Psoas muscle (tissue), 8 donors: Measurements from ENCODE around the gene MLLT3. TPM values are rescaled to one million over a fixed set of nuclear protein-coding genes. Genes with fewer than 3 reads are reported as not detected.
A peak's percentile ranks its signal among the peaks of the same experiment; 100 is the strongest.

ENCODE experiments used
- ATAC-seq, 4 donors: fragments of 200-7000 bp; cut with Tn5 transposase; one replicate each; pipeline ENCODE4 v1.9.1; 2020; ENCODE audit warnings: moderate library complexity in 3 of 4, mild to moderate bottlenecking in 2 of 4
- DNase-seq, 2 donors: peaks; one replicate each; pipeline ENCODE4 v3.0.0-alpha.2; 2020
- H3K27ac ChIP-seq: fragments of 200-600 bp; one replicate; pipeline ENCODE4 v1.8.0; 2022
- H3K27me3 ChIP-seq, 3 donors: fragments of 200-600 bp in 1 of 3; one replicate each; pipeline versions ENCODE4 v1.6.1 to v1.8.0; 2013 to 2022; ENCODE audit warnings: low read length in 2 of 3, mild to moderate bottlenecking in 2 of 3, moderate library complexity in 1 of 3; ENCODE audit not compliant: insufficient read depth in 3 of 3
- H3K36me3 ChIP-seq, 2 donors: fragments of 200-600 bp in 1 of 2; one replicate each; pipeline versions ENCODE4 v1.6.1 to v1.8.0; 2013 to 2022; ENCODE audit warnings: low read depth in 1 of 2, mild to moderate bottlenecking in 1 of 2, moderate library complexity in 1 of 2; ENCODE audit not compliant: insufficient read depth in 1 of 2
- H3K4me1 ChIP-seq: fragments of 200-600 bp; one replicate; pipeline ENCODE4 v1.8.0; 2022
- H3K4me3 ChIP-seq: fragments of 200-600 bp; one replicate; pipeline ENCODE4 v1.8.0; 2022; ENCODE audit warnings: mild to moderate bottlenecking
- H3K9me3 ChIP-seq: fragments of 200-600 bp; one replicate; pipeline ENCODE4 v1.8.0; 2022
- WGBS, 3 donors: extraction: QIAGEN DNeasy Blood & Tissue Kit; methylation state at CpG; one replicate each; pipeline versions ENCODE4 v1.1.6 to v1.1.7; 2013; 5-methylcytosine and 5-hydroxymethylcytosine counted together
- intact Hi-C, 2 donors: fragments of 100-400 bp; cut with DNase I; formaldehyde crosslinking; loops; one replicate each; pipeline versions ENCODE4 v1.11.0 to v1.14.2; 2022
- polyA plus RNA-seq, 3 donors: library from polyadenylated mRNA; stranded (reverse); fragments of 200-250 nt; gene quantifications; one replicate each; pipeline ENCODE4 v1.2.3, GENCODE V29; 2013
- total RNA-seq, 4 donors: library from RNA; stranded (reverse); fragmentation: NEBNext Ultra II Directional in 2 of 4; extraction: Animal tissue kit (Norgen Biotek cat#: 25700) in 2 of 4; gene quantifications; one replicate each; pipeline versions ENCODE4 v1.2.1 to v1.2.4, GENCODE V29; 2021 to 2023
- TF ChIP-seq, protein P1 (sequence below): fragments of 200-600 bp; IDR thresholded peaks from one replicate; pipeline ENCODE4 v1.8.0; 2022; ENCODE audit warnings: antibody characterized with exemption
- donor health status: healthy with polysubstance abuse.
- donor health status: DM: no; HTN: no; CAD: no; lungs with moderate emphysema.
- donor health status: Bipolar disorder and iron deficiency.
- donor health status: healthy.
- donor health status: DM: yes; HTN: yes; CAD: no.
- donor health status: DM: no; HTN: no; CAD: no.
- donor health status: DM: no; HTN: no; CAD: no.
- donor health status: DM: yes; HTN: yes; CAD: no.

MLLT3 gene
- total and polyA plus RNA-seq, 7 donors = 1.2 to 9.8 (median 3.3) TPM

DNA sequence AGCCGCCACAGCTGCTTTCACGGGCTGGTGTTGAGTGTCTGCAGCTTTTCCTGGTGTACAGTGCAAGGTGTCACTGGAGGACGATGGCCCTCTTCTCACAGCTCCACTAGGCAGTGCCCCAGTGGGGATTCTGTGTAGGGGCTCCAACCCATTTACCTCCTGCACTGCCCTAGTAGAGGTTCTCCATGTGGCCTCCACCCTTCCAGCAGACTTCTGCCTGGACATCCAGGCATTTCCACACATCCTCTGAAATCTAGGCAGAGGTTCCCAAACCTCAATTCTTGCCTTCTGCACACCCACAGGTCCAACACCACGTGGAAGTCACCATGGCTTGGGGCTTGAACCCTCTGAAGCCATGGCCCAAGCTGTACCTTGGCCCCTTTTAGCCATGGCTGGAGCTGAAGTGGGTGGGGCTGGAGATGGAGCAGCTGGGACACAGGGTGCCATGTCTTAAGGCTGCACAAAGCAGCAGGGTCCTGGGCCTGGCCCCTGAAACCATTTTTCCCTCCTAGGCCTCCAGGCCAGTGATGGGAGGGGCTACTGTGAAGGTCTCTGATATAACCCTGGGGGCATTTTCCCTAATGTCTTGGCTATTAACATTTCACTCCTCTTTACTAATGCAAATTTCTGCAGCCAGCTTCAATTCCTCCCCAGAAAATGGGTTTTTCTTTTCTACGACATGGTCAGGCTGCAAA is 82.0 kb downstream of the MLLT3 start:
- Histone ChIP-seq H3K36me3 (no peaks in the 10 kb centered on the region), H3K9me3 (peaks cover 13% of the 10 kb centered on the region), H3K27me3 (no peaks in the 10 kb centered on the region), H3K27ac (no peak overlapping the region), H3K4me3 (no peak overlapping the region), H3K4me1 (no peaks in the 10 kb centered on the region)
- WGBS, 3 donors = 90 to 93% (median 91%) methylated on average over 5 of the region's 5 CpGs
- DNase-seq (no peak), ATAC-seq (no peak)
- TF ChIP-seq, protein P1, sequence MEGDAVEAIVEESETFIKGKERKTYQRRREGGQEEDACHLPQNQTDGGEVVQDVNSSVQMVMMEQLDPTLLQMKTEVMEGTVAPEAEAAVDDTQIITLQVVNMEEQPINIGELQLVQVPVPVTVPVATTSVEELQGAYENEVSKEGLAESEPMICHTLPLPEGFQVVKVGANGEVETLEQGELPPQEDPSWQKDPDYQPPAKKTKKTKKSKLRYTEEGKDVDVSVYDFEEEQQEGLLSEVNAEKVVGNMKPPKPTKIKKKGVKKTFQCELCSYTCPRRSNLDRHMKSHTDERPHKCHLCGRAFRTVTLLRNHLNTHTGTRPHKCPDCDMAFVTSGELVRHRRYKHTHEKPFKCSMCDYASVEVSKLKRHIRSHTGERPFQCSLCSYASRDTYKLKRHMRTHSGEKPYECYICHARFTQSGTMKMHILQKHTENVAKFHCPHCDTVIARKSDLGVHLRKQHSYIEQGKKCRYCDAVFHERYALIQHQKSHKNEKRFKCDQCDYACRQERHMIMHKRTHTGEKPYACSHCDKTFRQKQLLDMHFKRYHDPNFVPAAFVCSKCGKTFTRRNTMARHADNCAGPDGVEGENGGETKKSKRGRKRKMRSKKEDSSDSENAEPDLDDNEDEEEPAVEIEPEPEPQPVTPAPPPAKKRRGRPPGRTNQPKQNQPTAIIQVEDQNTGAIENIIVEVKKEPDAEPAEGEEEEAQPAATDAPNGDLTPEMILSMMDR = no peak
- intact Hi-C loops = no loop called here

DNA sequence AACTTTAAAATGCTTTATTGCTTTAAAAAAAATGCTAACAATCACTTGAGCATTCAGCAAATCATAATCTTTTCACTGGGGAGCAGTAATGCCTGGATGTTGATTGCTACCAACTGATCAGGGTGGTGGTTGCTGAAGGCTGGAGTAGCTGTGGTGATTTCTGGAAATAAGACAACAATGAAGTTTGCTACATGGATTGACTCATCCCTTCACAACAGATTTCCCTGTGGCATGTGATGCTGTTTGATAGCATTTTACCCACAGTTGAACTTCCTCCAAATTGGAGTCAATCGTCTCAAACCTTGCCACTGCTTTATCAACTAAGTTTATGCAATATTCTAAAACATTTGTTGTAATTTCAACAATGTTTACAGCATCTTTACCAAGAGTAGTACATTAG is 83.3 kb downstream of the MLLT3 start:
- intact Hi-C loops = no loop called here

DNA sequence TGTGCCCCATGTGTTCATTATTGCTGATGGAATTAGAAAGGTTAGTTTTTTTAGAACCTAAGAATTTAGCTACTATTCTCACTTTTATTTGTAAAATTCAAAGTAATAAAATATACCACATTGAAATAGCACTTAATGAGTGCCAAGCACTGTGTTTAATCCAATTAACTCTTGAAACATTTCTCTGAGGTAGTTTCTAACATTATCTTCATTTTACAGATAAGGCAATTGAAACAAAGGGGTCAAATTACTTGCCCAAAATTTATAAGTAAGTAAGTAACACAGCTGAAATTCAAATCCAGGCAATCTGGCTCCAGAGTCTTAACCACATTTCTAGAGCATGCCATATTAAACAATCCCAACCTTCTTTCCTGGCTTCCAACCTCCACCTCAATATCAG is 84.2 kb downstream of the MLLT3 start:
- Histone ChIP-seq H3K27me3 (no peaks in the 10 kb centered on the region), H3K9me3 (peaks cover 13% of the 10 kb centered on the region), H3K4me3 (no peak overlapping the region), H3K4me1 (no peaks in the 10 kb centered on the region), H3K36me3 (no peaks in the 10 kb centered on the region), H3K27ac (no peak overlapping the region)
- no peak for DNase-seq
- intact Hi-C loops = no loop called here
- TF ChIP-seq, protein P1 = no peak
- no peak for ATAC-seq

More for the DNA sequence above, 83.3 kb downstream of the MLLT3 start:
- DNase-seq (no peak), ATAC-seq (no peak)
- H3K4me3 ChIP-seq = no peak overlapping the region
- no peaks in the 10 kb centered on the region for H3K4me1 ChIP-seq
- no peaks in the 10 kb centered on the region for H3K36me3 ChIP-seq
- no peak overlapping the region for H3K27ac ChIP-seq
- WGBS, 3 donors = 72 to 81% (median 76%) methylated on average over 1 of the region's 1 CpG
- H3K9me3 ChIP-seq = peaks cover 13% of the 10 kb centered on the region
- TF ChIP-seq, protein P1 = no peak
- no peaks in the 10 kb centered on the region for H3K27me3 ChIP-seq

DNA sequence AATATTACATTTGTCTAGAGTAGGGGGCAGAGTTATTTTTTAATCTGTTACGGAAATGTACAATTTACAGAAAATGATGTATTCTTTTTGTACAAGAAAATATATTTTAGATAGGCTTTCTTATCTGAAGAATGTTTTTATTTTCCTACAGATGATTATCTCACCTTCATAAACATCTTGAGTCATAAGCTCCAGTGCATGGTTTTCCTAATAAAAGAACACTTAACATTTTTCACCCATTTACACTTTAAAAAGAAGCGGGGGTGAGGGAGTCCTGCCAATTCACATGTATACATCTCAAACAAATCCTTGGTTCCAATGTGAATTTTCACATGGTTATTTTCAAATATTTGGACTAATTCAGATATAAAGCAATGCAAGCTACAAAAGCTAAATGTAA is 85.0 kb downstream of the MLLT3 start:
- ATAC-seq (no peak), DNase-seq (no peak)
- H3K36me3 ChIP-seq = no peaks in the 10 kb centered on the region
- no peak overlapping the region for H3K27ac ChIP-seq
- 45 to 66% (median 47%) methylated on average over 2 of the region's 2 CpGs for WGBS, 3 donors
- intact Hi-C loops = no loop called here
- no peaks in the 10 kb centered on the region for H3K27me3 ChIP-seq
- H3K9me3 ChIP-seq = peaks cover 13% of the 10 kb centered on the region
- no peaks in the 10 kb centered on the region for H3K4me1 ChIP-seq
- TF ChIP-seq, protein P1 = no peak
- H3K4me3 ChIP-seq = no peak overlapping the region

DNA sequence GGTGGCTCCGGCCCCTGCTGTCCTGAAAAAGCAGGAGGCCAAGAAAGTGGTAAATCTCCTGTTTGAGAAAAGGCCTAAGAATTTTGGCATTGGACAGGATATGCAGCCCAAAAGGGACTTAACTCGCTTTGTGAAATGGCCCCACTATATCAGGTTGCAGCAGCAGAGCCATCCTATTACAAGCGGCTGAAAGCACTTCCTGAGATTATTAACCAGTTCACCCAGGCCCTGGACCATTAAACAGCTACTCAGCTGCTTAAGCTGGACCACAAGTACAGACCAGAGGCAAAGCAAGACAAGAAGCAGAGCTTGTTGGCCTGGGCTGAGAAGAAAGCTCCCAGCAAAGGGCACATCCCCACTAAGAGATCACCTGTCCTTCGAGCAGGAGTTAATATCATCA is 89.7 kb downstream of the MLLT3 start:
- ATAC-seq = peak in 1 of 4 donors; percentile 73
- H3K4me3 ChIP-seq = no peak overlapping the region
- H3K27ac ChIP-seq = no peak overlapping the region
- H3K4me1 ChIP-seq = no peaks in the 10 kb centered on the region
- intact Hi-C loops = no loop called here
- TF ChIP-seq, protein P1 = no peak
- no peaks in the 10 kb centered on the region for H3K9me3 ChIP-seq
- no peaks in the 10 kb centered on the region for H3K36me3 ChIP-seq
- DNase-seq = no peak
- 38 to 59% (median 54%) methylated on average over 4 of the region's 4 CpGs for WGBS, 3 donors
- no peaks in the 10 kb centered on the region for H3K27me3 ChIP-seq
